ENCODE data around the gene GABRP.

The GABRP gene

DNA sequence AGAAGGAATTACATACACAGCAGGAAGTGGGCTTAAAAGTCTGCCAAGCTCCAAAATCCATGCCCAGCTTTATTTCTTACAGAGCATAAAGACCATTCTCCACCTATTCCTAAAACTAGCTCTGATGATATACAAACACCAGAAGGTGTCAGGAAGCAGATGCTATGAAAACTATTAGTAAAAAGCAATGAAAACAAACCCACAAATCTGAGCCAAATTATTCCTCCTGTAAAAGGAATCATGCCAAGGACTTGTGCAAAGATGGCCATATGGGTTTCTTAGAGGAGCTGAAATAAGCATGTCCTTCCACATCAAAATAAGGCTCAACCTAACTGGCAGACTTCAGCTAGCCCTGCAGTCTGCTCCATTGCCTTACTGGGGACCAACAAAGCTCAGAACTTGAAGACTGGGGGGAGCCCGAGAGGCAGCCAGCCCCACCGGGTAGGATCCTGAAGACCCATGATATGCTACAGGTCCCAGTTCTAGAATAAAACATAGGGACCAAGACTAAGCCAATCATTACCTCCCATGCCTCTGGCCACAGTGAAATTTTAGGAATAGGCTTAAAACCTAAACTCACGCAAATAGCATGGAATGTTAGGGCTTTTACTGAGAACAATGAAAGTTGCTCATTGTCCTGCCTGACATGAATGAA is 42.8 kb upstream of the GABRP start:
- ATAC-seq = no peak
- TF ChIP-seq, protein P1, sequence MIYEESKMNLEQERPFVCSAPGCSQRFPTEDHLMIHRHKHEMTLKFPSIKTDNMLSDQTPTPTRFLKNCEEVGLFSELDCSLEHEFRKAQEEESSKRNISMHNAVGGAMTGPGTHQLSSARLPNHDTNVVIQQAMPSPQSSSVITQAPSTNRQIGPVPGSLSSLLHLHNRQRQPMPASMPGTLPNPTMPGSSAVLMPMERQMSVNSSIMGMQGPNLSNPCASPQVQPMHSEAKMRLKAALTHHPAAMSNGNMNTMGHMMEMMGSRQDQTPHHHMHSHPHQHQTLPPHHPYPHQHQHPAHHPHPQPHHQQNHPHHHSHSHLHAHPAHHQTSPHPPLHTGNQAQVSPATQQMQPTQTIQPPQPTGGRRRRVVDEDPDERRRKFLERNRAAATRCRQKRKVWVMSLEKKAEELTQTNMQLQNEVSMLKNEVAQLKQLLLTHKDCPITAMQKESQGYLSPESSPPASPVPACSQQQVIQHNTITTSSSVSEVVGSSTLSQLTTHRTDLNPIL (CRISPR knock-in tag; IDR thresholded peaks at IDR 0.05; ENCODE audit: low read depth) = no peak
- TF ChIP-seq ESRRG (CRISPR knock-in tag; IDR thresholded peaks at IDR 0.05) (no peak), ARNTL (CRISPR knock-in tag; IDR thresholded peaks at IDR 0.05; ENCODE audit: borderline replicate concordance, low read depth) (no peak), ISL1 (CRISPR knock-in tag; IDR thresholded peaks at IDR 0.05) (no peak), ZNF8 (CRISPR knock-in tag; IDR thresholded peaks at IDR 0.05) (no peak), BACH2 (CRISPR knock-in tag; IDR thresholded peaks at IDR 0.05; ENCODE audit: borderline replicate concordance) (no peak), ZNF565 (CRISPR knock-in tag; conservative IDR thresholded peaks at IDR 0.05; ENCODE audit: low read depth) (no peak), SNAI2 (CRISPR knock-in tag; IDR thresholded peaks at IDR 0.05) (no peak), ZFP3 (CRISPR knock-in tag; IDR thresholded peaks at IDR 0.05) (no peak), TCF4 (CRISPR knock-in tag; IDR thresholded peaks at IDR 0.05; ENCODE audit: borderline replicate concordance) (no peak), GLIS3 (CRISPR knock-in tag; IDR thresholded peaks at IDR 0.05) (no peak), PPARA (CRISPR knock-in tag; IDR thresholded peaks at IDR 0.05; ENCODE audit: borderline replicate concordance) (no peak), RARB (CRISPR knock-in tag; IDR thresholded peaks at IDR 0.05) (no peak), TOX (CRISPR knock-in tag; IDR thresholded peaks at IDR 0.05; ENCODE audit: borderline replicate concordance) (no peak), CSDC2 (CRISPR knock-in tag; IDR thresholded peaks at IDR 0.05) (no peak), ZC3H10 (CRISPR knock-in tag; IDR thresholded peaks at IDR 0.05) (no peak)
- TF ChIP-seq, protein P2, sequence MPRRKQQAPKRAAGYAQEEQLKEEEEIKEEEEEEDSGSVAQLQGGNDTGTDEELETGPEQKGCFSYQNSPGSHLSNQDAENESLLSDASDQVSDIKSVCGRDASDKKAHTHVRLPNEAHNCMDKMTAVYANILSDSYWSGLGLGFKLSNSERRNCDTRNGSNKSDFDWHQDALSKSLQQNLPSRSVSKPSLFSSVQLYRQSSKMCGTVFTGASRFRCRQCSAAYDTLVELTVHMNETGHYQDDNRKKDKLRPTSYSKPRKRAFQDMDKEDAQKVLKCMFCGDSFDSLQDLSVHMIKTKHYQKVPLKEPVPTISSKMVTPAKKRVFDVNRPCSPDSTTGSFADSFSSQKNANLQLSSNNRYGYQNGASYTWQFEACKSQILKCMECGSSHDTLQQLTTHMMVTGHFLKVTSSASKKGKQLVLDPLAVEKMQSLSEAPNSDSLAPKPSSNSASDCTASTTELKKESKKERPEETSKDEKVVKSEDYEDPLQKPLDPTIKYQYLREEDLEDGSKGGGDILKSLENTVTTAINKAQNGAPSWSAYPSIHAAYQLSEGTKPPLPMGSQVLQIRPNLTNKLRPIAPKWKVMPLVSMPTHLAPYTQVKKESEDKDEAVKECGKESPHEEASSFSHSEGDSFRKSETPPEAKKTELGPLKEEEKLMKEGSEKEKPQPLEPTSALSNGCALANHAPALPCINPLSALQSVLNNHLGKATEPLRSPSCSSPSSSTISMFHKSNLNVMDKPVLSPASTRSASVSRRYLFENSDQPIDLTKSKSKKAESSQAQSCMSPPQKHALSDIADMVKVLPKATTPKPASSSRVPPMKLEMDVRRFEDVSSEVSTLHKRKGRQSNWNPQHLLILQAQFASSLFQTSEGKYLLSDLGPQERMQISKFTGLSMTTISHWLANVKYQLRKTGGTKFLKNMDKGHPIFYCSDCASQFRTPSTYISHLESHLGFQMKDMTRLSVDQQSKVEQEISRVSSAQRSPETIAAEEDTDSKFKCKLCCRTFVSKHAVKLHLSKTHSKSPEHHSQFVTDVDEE (CRISPR knock-in tag; IDR thresholded peaks at IDR 0.05) = no peak
- TF ChIP-seq, protein P3, sequence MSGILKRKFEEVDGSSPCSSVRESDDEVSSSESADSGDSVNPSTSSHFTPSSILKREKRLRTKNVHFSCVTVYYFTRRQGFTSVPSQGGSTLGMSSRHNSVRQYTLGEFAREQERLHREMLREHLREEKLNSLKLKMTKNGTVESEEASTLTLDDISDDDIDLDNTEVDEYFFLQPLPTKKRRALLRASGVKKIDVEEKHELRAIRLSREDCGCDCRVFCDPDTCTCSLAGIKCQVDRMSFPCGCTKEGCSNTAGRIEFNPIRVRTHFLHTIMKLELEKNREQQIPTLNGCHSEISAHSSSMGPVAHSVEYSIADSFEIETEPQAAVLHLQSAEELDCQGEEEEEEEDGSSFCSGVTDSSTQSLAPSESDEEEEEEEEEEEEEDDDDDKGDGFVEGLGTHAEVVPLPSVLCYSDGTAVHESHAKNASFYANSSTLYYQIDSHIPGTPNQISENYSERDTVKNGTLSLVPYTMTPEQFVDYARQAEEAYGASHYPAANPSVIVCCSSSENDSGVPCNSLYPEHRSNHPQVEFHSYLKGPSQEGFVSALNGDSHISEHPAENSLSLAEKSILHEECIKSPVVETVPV (CRISPR knock-in tag; IDR thresholded peaks at IDR 0.05) = no peak
- TF ChIP-seq, protein P4, sequence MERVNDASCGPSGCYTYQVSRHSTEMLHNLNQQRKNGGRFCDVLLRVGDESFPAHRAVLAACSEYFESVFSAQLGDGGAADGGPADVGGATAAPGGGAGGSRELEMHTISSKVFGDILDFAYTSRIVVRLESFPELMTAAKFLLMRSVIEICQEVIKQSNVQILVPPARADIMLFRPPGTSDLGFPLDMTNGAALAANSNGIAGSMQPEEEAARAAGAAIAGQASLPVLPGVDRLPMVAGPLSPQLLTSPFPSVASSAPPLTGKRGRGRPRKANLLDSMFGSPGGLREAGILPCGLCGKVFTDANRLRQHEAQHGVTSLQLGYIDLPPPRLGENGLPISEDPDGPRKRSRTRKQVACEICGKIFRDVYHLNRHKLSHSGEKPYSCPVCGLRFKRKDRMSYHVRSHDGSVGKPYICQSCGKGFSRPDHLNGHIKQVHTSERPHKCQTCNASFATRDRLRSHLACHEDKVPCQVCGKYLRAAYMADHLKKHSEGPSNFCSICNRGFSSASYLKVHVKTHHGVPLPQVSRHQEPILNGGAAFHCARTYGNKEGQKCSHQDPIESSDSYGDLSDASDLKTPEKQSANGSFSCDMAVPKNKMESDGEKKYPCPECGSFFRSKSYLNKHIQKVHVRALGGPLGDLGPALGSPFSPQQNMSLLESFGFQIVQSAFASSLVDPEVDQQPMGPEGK (CRISPR knock-in tag; IDR thresholded peaks at IDR 0.05; ENCODE audit: borderline replicate concordance) = no peak

DNA sequence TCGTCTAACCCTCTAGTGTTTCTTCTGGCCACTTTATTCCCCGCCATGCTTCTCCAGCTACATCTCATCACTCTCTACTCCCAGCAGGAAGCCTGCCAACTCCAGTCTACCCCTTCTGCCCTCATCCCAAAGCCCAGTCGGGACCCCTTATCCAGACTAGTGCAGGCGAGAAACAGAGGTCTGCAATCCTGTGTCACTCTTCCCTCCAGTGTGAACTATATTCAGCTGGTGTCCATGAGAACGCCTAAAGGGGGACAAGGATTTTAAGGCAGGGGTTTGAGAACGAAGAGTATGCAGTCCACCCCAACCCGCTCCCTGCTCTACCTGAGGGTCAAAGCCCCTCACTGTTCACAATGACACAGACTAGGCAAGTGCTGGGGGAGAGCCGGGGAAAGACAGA is 41.7 kb upstream of the GABRP start:
- TF ChIP-seq ZNF565 (CRISPR knock-in tag; conservative IDR thresholded peaks at IDR 0.05; ENCODE audit: low read depth) (no peak), ZFP30 (CRISPR knock-in tag; IDR thresholded peaks at IDR 0.05) (no peak), ZNF8 (CRISPR knock-in tag; IDR thresholded peaks at IDR 0.05) (no peak), SNAI2 (CRISPR knock-in tag; IDR thresholded peaks at IDR 0.05) (no peak), OSR1 (CRISPR knock-in tag; IDR thresholded peaks at IDR 0.05) (no peak)
- TF ChIP-seq, protein P1 (CRISPR knock-in tag; IDR thresholded peaks at IDR 0.05; ENCODE audit: low read depth) = no peak
- TF ChIP-seq, protein P5, sequence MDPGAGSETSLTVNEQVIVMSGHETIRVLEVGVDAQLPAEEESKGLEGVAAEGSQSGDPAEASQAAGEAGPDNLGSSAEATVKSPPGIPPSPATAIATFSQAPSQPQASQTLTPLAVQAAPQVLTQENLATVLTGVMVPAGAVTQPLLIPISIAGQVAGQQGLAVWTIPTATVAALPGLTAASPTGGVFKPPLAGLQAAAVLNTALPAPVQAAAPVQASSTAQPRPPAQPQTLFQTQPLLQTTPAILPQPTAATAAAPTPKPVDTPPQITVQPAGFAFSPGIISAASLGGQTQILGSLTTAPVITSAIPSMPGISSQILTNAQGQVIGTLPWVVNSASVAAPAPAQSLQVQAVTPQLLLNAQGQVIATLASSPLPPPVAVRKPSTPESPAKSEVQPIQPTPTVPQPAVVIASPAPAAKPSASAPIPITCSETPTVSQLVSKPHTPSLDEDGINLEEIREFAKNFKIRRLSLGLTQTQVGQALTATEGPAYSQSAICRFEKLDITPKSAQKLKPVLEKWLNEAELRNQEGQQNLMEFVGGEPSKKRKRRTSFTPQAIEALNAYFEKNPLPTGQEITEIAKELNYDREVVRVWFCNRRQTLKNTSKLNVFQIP (CRISPR knock-in tag; IDR thresholded peaks at IDR 0.05; ENCODE audit: borderline replicate concordance, low read depth) = no peak
- TF ChIP-seq, protein P3 (CRISPR knock-in tag; IDR thresholded peaks at IDR 0.05) = no peak
- ATAC-seq = no peak
